ENCODE results near the gene PALM. TPM values are rescaled to one million over a fixed set of nuclear protein-coding genes. Genes with fewer than 3 reads are reported as not detected.
"Not testable (repeated sequence)": the region's sequence is repeated elsewhere in the genome, so short reads cannot be mapped to it uniquely, and the experiment has no call there.

PALM gene
- 212 TPM for total RNA-seq
- long read RNA-seq, partial matches to known transcripts: 57 of 58 reads
- long read RNA-seq, other reads (novel, unspliced or antisense): 1 of 58 reads

GRCh38 chr19:708154-709143, at the start of gene PALM:
Gene PALM (plus strand): TSS chr19:708935. CDS start chr19:709147, 212 bp downstream.
- DNase-seq (ENCODE audit: low spot score): no peak

DNA sequence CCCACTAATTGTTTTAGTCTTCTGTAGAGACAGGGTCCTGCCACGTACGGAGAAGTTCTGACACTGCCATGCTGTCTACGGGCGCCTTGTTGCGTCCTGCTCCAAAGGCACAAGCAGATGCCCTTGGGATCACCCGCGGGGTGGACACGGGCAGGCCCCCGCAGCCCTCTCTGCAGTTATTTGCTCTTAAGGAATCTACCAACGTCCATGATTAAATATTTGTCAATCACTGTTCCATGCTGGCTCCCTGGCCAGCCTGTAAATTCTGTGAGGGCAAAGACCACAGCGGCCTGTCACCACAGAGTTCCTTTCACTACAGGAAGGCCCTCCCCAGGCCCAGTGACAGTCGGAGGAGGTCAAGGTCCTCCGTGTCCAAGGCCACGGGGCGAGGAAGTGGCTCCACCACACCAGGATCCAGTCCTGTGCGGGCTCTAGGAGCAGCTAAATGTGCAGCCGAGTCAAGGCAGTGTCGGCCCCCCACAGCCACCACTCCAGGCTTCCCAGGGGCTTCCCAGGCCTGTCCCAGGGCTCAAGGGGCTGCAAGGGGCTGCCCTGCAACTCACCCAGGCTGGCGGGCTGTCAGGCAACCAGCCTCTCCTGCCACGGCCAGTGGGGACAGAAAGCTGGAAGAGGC, 47.8 kb upstream of the PALM start:
- DNase-seq (ENCODE audit: low spot score): no peak

GRCh38 chr19:661427-662196, 47.1 kb upstream of the PALM start:
- DNase-seq (ENCODE audit: low spot score): no peak

- DNase-seq (ENCODE audit: low spot score): no peak
Observed at GRCh38 chr19:662207-662961, 46.4 kb upstream of the PALM start.

GRCh38 chr19:662962-663681, 45.6 kb upstream of the PALM start, which contains the start of gene RNF126:
Gene RNF126 (minus strand): TSS chr19:663214. CDS start chr19:663121, 93 bp downstream.
- peak; percentile 98 for DNase-seq (ENCODE audit: low spot score)

DNA sequence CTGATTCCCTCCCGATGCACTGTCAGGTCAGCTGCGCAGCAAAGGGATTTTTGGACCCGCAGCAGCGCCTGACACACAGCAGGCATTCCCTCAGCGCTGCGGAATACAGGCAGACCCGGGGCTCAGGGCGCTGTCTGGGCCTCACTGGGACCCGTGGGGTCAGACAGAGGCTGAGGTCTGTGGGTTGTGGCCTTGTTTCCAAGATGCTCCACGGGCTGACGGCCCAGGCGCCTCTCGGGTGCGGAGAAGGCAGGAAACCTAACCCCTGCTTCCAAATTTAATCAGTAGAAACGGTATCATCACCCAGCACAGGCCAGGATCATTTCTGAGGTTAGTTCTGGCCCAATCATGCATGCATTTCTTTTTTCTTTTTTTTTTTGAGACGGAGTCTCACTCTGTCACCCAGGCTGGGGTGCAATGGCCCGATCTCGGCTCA, 45.0 kb upstream of the PALM start:
- no peak for DNase-seq (ENCODE audit: low spot score)

GRCh38 chr19:664913-665443, 43.8 kb upstream of the PALM start:
- no peak for DNase-seq (ENCODE audit: low spot score)

- DNase-seq (ENCODE audit: low spot score): not testable (repeated sequence)
Observed at GRCh38 chr19:666985-667573, 41.7 kb upstream of the PALM start.

GRCh38 chr19:668675-669434, 39.9 kb upstream of the PALM start:
- DNase-seq (ENCODE audit: low spot score): not testable (repeated sequence)

DNA sequence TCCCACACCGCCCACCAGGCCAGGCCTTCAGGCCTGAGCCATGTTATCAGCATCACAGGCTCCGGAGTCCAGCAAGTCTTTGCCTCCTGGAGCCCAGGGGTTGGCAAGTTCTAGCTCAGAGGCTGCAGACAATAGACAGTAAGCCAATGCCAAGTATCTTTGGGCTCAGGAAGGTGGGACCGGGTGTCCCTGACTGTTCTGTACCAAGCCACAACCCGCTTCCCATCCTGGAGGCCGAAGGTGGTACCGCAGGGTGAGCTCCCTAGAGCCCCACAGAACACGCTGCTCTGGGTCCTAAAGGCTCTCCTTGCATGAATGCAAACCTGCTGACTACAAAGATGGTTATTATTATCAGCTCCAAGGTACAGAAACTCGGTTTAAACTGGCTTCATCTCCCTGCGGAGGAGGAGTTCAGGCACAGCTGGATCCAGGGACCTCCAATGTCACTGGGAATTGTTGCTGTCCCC, 38.1 kb upstream of the PALM start:
- DNase-seq (ENCODE audit: low spot score): no peak

DNA sequence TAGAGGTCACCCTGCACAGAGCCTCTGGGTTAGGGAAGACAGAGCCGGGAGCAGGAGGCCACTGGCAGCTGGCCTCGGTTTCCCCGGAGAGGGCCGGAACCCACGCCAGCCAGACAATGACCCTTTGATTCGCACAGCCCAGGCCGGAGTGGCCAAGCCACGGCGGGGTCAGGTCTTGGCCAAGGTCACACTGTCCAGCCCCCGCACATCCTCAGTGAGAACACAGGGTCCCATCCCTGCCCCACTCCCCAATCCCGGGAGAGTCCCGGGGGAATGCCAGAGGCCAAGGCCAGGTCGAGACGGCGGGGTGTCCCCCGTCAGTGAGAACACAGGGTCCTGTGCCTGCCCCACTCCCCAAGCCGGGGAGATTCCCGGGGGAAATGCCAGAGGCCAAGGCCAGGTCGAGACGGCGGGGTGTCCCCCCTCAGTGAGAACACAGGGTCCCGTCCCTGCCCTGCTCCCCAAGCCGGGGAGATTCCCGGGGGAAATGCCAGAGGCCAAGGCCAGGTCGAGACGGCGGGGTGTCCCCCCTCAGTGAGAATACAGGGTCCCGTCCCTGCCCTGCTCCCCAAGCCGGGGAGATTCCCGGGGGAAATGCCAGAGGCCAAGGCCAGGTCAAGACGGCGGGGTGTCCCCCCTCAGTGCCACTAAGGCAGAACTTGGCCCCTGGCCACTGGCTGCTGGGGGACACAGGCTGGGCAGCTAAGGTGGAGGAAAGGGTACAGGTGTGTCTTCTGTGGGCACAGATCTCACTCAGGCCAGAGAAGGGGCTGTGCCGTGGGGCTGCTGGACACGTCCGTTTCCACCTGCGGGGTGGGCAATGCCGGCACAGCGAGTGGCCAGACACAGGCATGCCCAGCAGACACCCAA, 34.2 kb upstream of the PALM start:
- no peak for DNase-seq (ENCODE audit: low spot score)

DNA sequence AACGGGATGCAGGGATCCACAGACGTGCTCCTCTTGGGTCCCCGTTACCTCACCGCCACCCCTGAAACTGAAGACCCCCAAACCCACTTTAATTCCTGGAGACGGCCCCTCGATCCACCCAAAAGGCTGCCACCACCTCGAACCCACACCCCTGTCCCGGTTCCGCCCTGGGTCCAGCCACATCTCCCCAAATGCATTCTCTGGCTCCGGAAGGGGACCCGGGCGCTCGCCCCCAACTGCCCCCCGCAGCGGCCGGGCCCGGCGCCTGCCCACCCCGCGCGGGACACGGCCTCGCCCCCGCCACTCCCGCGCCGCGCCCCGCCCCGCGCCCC, 32.8 kb upstream of the PALM start:
- no peak for DNase-seq (ENCODE audit: low spot score)

DNA sequence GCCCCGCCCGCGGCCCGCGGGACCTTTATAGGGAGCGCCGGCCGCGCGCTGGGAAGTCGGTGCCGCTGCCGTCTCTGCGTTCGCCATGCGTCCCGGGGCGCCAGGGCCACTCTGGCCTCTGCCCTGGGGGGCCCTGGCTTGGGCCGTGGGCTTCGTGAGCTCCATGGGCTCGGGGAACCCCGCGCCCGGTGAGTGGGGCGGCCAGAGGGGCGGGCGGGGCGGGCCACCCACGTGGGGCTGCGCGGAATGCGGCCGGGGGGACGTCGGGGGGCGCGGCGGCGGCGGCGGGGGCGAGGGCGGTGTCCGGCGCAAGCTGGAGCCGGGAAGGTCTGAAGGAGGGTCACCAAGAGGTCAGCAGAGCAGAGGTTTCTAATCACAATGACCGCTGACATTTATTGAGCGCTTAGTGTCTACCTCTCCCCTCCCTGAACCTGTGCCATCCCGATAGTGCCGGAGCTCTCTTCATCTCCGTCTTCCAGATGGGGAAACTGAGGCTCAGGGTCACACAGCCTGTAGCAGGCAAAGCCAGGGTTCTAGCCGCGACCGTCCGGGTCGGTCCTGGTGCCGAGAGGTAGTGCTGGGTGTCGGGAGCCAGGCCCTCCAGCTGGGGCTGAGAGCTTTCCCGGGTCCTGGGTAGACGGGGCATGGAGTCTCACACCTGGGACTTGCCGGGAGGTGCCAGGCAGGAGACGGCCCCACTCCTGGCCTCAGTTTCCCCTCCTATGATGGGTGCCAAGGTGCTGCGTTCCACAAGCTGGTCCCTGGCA, 32.2 kb upstream of the PALM start, which contains the start of gene FSTL3:
FSTL3 (plus strand) TSS at position 54 of the 767 bp plus-strand sequence; CDS start at position 86, 32 bp downstream.
- no peak for DNase-seq (ENCODE audit: low spot score)

DNA sequence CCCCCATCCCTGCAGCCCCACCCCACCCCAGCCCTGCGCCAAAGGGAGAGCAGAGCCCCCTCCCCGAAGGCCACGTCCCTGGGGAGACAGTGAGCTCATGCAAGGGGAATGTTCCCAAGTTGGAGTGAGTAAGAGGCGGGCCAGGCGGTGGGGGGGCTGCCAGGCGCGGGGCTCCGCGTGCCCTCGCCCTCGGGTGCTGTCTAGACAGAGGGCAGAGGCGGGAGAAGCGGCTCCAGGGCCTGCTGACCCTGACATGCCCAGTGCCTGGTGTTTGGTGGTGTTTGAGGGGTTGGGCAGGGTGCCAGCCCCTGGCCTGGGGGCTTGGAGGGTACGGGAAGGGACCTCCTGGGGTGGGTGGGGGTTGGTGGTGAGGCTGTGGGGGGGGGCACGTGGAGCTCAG, 31.5 kb upstream of the PALM start:
- DNase-seq (ENCODE audit: low spot score): no peak

DNA sequence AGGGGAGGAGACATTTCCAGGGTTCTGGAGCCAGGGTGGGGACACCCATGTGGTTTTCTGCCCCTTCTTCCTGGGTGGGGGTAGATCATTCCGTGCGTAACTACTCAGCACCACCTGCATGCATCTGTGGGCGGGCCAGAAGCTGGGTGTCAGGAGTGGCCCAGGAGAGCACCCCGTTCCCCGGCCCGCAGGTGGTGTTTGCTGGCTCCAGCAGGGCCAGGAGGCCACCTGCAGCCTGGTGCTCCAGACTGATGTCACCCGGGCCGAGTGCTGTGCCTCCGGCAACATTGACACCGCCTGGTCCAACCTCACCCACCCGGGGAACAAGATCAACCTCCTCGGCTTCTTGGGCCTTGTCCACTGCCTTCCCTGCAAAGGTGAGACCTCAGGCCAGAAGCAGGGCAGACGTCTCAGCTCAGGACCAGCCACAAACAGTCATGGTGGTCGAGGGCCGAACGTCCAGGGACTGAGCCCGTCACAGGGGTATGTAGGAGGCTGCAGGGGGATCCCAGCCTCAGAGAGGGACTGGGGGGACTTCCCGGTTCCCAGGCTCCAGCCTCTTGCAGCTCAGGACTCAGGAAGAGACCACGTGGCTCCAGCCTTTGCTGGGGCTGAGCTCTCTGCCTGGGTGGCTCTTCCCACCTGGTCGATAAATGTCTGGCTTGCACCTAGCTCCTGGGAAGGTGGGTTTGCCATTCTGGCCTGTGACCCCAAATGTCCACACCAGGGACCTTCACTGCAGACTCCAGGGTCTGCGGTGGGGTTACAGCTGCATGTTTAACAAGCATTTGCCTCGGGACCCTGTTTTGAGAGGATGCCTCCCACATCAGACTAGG, 30.9 kb upstream of the PALM start:
- peak; percentile 87 for DNase-seq (ENCODE audit: low spot score)
